Measurements from ENCODE around the gene GNG2. TPM values are rescaled to one million over a fixed set of nuclear protein-coding genes. Genes with fewer than 3 reads are reported as not detected.
A peak's percentile ranks its signal among the peaks of the same experiment; 100 is the strongest.

Gene GNG2
- total and polyA plus RNA-seq, 2 experiments from 2014 or later = 9.9 to 14.8 TPM

- no peak for DNase-seq (ENCODE audit: low spot score)
- Histone ChIP-seq H3K9me2 (ENCODE audit: insufficient read depth) (peaks cover 10% of the 10 kb centered on the region; the same call in 1 of the 2 replicates), H3F3A (replicated peaks; ENCODE audit: low read depth) (no peaks in the 10 kb centered on the region), H3K79me2 (replicated peaks; ENCODE audit: insufficient read depth) (no peaks in the 10 kb centered on the region), H3K4me2 (peak overlapping the region; percentile 63; the same call in 1 of the 2 replicates), H3K4me1 (ENCODE audit: insufficient read depth) (peaks cover 39% of the 10 kb centered on the region), H2AFZ (no peak overlapping the region), H3K36me3 (ENCODE audit: insufficient read depth) (no peaks in the 10 kb centered on the region), H3K27ac (ENCODE audit: low read depth) (no peak overlapping the region), H3K4me3 (no peak overlapping the region), H3K27me3 (ENCODE audit: insufficient read depth) (no peaks in the 10 kb centered on the region), H4K20me1 (replicated peaks; ENCODE audit: insufficient read depth) (no peaks in the 10 kb centered on the region)
- Mint-ChIP-seq H3K36me3 (ENCODE audit: low read depth) (no peaks in the 10 kb centered on the region), H3K27me3 (ENCODE audit: insufficient read depth, low read depth, poor library complexity) (no peaks in the 10 kb centered on the region), H3K4me3 (no peak overlapping the region), H3K9me3 (no peaks in the 10 kb centered on the region), H3K4me1 (peaks cover 33% of the 10 kb centered on the region), H3K27ac (no peak overlapping the region)
- no peak for ATAC-seq
- TF ChIP-seq ETS1 (IDR thresholded peaks at IDR 0.05) = no peak
- no peak for TF ChIP-seq EZH2phosphoT487 (IDR thresholded peaks at IDR 0.05; ENCODE audit: unreplicated experiment)
- no peak for TF ChIP-seq POLR2AphosphoS5 (IDR thresholded peaks at IDR 0.05; ENCODE audit: low read depth)
- no peak for TF ChIP-seq REST (IDR thresholded peaks at IDR 0.05; ENCODE audit: unreplicated experiment)
- TF ChIP-seq CREB1 (CRISPR knock-in tag; IDR thresholded peaks at IDR 0.05; ENCODE audit: low read depth) = no peak
- no peak for TF ChIP-seq NANOG (IDR thresholded peaks at IDR 0.05; ENCODE audit: borderline replicate concordance)
- no peak for TF ChIP-seq ZNF114 (CRISPR knock-in tag; IDR thresholded peaks at IDR 0.05)
- TF ChIP-seq ZNF331 (CRISPR knock-in tag; IDR thresholded peaks at IDR 0.05; ENCODE audit: low read depth) = no peak
- TF ChIP-seq EZH2 (IDR thresholded peaks at IDR 0.05; ENCODE audit: low read depth, unreplicated experiment) = no peak
- no peak for TF ChIP-seq STAT1 (IDR thresholded peaks at IDR 0.05; ENCODE audit: unreplicated experiment)
- TF ChIP-seq JUNB (IDR thresholded peaks at IDR 0.05; ENCODE audit: unreplicated experiment) = no peak
- TF ChIP-seq CTCF (conservative IDR thresholded peaks at IDR 0.05; ENCODE audit: low read depth in 2 of 2) = no peak
Measured at GRCh38 chr14:51836417-51836816, 24.0 kb upstream of the GNG2 start.
